ENCODE results near the gene DMC1. TPM values are rescaled to one million over a fixed set of nuclear protein-coding genes. Genes with fewer than 3 reads are reported as not detected.

The DMC1 gene
- total and polyA plus RNA-seq, 7 donors = 0.68 to 43.3 (median 3.8) TPM; not detected in 1

DNA sequence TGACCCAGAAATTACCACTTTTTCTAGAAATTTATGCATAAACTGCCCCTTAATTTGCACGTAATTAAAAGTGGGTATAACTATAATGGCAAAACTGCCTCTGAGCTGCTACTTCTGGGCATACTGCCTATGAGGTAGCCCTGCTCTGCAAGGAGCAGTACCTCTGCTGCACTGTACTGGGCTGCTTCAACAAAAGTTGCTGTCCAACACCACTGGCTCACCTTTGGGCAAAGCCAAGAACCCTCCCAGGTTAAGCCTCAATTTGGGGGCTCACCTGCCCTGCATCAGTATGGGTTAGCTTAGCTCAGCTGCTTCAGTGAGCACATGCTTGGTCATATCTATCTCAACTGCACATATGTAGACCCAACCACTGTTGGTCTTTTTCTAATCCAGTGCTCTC lies 4.5 kb downstream of the DMC1 start:
- Histone ChIP-seq H3K27me3 (no peaks in the 10 kb centered on the region), H3K36me3 (no peaks in the 10 kb centered on the region), H3K27ac (no peak overlapping the region), H3K4me1 (peaks cover 0 to 8% (median 5%) of the 10 kb centered on the region in 4 donors), H3K9me3 (no peaks in the 10 kb centered on the region), H3K4me3 (no peak overlapping the region)
- intact Hi-C loops (cut with DNase I) = no loop called here
- TF ChIP-seq, protein P1, sequence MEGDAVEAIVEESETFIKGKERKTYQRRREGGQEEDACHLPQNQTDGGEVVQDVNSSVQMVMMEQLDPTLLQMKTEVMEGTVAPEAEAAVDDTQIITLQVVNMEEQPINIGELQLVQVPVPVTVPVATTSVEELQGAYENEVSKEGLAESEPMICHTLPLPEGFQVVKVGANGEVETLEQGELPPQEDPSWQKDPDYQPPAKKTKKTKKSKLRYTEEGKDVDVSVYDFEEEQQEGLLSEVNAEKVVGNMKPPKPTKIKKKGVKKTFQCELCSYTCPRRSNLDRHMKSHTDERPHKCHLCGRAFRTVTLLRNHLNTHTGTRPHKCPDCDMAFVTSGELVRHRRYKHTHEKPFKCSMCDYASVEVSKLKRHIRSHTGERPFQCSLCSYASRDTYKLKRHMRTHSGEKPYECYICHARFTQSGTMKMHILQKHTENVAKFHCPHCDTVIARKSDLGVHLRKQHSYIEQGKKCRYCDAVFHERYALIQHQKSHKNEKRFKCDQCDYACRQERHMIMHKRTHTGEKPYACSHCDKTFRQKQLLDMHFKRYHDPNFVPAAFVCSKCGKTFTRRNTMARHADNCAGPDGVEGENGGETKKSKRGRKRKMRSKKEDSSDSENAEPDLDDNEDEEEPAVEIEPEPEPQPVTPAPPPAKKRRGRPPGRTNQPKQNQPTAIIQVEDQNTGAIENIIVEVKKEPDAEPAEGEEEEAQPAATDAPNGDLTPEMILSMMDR (IDR thresholded peaks at IDR 0.05) = no peak
- no peak for TF ChIP-seq POLR2A (IDR thresholded peaks at IDR 0.05)
- TF ChIP-seq POLR2AphosphoS5 (IDR thresholded peaks at IDR 0.05) = no peak
- no peak for TF ChIP-seq EP300 (IDR thresholded peaks at IDR 0.05)
- 94 to 99% methylated on average over 1 of the region's 1 CpG for WGBS, 2 donors
- no peak for DNase-seq

DNA sequence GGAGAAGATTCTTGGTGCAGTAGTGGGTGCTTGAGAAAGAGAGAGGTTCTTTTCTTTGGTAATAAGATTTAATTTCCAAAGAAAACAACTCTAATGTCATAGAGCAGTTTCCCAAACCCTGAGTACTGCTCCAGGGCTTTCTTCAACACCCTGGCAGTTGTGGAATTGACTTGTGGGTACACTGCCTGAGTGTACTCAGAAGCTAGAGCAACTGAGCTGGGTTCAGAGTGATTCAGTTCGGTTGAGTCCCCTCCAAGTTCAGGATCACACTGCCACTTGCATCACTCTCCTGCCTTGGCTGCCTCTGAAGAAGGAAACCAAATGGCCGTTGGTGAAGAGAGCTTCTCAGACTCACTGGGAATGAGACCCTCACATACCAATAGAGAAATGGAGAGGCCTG lies 5.3 kb downstream of the DMC1 start:
- H3K27ac ChIP-seq = no peak overlapping the region
- TF ChIP-seq, protein P1 (IDR thresholded peaks at IDR 0.05) = no peak
- no peak for TF ChIP-seq POLR2A (IDR thresholded peaks at IDR 0.05)
- no peak for TF ChIP-seq POLR2AphosphoS5 (IDR thresholded peaks at IDR 0.05)
- no peak for TF ChIP-seq EP300 (IDR thresholded peaks at IDR 0.05)
- H3K36me3 ChIP-seq = no peaks in the 10 kb centered on the region
- H3K4me3 ChIP-seq = no peak overlapping the region
- intact Hi-C loops (cut with DNase I) = no loop called here
- H3K9me3 ChIP-seq = no peaks in the 10 kb centered on the region
- H3K27me3 ChIP-seq = no peaks in the 10 kb centered on the region
- 85 to 88% methylated on average over 2 of the region's 2 CpGs for WGBS, 2 donors
- no peak for DNase-seq
- H3K4me1 ChIP-seq = peaks cover 0 to 5% (median 4%) of the 10 kb centered on the region in 4 donors

DNA sequence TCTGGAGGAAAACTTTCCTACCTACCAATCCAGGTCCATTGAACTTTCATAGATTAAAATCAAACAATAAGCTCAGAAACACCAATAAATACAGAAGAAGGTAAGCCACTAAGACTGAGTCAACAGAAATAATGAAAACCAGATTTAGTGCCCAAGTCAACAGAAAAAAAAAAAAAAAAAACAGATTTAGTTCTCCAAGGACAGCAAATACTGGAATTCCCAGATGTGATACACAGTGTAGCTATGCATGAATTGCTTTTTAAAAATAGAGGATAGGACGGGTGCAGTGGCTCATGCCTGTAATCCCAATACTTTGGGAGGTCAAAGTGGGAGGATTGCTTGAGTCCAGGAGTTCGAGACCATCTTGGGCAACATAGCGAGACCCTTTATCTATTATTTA lies 15.7 kb downstream of the DMC1 start:
- Histone ChIP-seq H3K27ac (no peak overlapping the region), H3K36me3 (no peaks in the 10 kb centered on the region), H3K9me3 (no peaks in the 10 kb centered on the region), H3K27me3 (no peaks in the 10 kb centered on the region), H3K4me1 (no peaks in the 10 kb centered on the region), H3K4me3 (no peak overlapping the region)
- intact Hi-C loops (cut with DNase I) = no loop called here
- TF ChIP-seq, protein P1 (IDR thresholded peaks at IDR 0.05) = no peak
- TF ChIP-seq POLR2A (IDR thresholded peaks at IDR 0.05) = no peak
- no peak for TF ChIP-seq POLR2AphosphoS5 (IDR thresholded peaks at IDR 0.05)
- TF ChIP-seq EP300 (IDR thresholded peaks at IDR 0.05) = no peak
- DNase-seq = no peak
- WGBS, 2 donors = 90 to 95% methylated on average over 3 of the region's 3 CpGs

DNA sequence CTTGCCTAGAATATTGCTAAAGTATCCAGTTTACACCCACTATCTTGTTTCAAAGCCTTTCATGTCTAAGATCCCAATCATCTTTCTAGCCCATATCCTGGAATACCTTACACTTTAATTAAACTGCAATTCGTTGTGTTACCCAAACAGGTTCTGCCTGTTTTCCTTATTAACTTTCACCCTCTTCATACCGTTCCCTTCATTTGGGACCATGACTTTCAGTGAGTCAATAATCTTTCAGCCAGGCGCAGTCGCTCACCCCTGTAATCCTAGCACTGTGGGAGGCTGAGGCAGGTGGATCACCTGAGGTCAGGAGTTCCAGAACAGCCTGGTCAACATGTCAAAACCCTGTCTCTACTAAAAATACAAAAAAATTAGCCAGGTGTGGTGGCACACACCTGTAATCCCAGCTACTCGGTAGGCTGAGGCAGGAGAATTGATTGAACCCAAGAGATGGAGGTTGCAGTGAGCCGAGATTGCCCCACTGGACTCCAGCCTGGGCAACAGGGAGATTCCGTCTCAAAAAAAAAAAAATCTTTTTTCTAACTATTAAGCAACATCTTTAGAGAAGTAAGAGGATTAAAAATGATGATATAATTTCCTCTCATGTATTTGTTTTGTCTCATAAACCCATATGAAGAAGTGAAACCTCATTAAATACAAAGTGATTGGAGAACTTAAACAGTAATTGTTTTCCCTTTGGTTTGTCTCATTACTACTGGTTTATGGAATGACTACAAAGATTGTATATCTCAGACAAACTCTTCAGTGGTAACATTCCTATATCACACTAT lies 20.7 kb downstream of the DMC1 start:
- no peak overlapping the region for H3K27ac ChIP-seq
- DNase-seq = no peak
- no peak for TF ChIP-seq POLR2AphosphoS5 (IDR thresholded peaks at IDR 0.05)
- 39 to 71% methylated on average over 7 of the region's 7 CpGs for WGBS, 2 donors
- no peak overlapping the region for H3K4me3 ChIP-seq
- no peaks in the 10 kb centered on the region for H3K4me1 ChIP-seq
- intact Hi-C loops (cut with DNase I) = no loop called here
- no peaks in the 10 kb centered on the region for H3K36me3 ChIP-seq
- no peaks in the 10 kb centered on the region for H3K27me3 ChIP-seq
- H3K9me3 ChIP-seq = no peaks in the 10 kb centered on the region

- H3K4me3 ChIP-seq = no peak overlapping the region
- 21 to 68% methylated on average over 2 of the region's 2 CpGs for WGBS, 2 donors
- H3K9me3 ChIP-seq = no peaks in the 10 kb centered on the region
- H3K27me3 ChIP-seq = no peaks in the 10 kb centered on the region
- no peaks in the 10 kb centered on the region for H3K36me3 ChIP-seq
- no peaks in the 10 kb centered on the region for H3K4me1 ChIP-seq
- intact Hi-C loops (cut with DNase I) = loop anchor here (5.0 kb wide), 1 partner anchor 108 kb away; no protein-coding TSS in a partner anchor
- no peak overlapping the region for H3K27ac ChIP-seq
- TF ChIP-seq, protein P1 (IDR thresholded peaks at IDR 0.05) = no peak
- TF ChIP-seq EP300 (IDR thresholded peaks at IDR 0.05) (no peak), POLR2A (IDR thresholded peaks at IDR 0.05) (no peak), POLR2AphosphoS5 (IDR thresholded peaks at IDR 0.05) (no peak)
- DNase-seq = no peak
Measured at GRCh38 chr22:38540701-38541100, 29.3 kb downstream of the DMC1 start.
